ENCODE data around the gene HOXD10. TPM values are rescaled to one million over a fixed set of nuclear protein-coding genes. Genes with fewer than 3 reads are reported as not detected.
A peak's percentile ranks its signal among the peaks of the same experiment; 100 is the strongest.

Gene HOXD10
- total RNA-seq, 1 donor from 2014 or later = not detected

DNA sequence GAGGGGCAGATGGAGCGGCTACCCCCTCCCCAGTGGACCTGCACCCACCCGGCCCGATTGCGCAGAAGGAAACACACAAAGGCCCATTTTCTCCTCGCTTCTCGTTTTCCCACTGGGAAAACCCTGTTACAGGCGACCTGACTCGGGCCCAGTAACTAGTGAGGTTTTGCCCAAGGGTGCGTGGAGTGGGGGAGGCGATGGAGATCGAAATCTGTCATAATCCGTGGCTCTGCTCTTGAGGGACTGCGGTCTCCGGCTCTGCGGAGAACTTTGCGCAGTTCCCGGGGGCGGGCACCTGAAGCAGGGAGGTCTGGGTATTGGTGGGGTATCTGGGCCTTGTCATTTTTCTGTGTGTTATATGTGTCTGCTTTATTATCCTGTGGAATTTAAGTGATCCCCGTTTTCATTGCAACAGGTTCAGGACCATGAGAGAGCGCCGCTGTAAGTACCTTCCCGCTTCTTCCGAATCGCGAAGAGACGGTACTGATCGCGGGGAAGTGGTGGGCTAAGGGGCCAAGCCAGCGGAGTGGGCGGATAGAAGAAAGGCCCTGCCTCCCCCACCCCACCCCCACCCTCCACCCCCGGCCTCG, 30.7 kb downstream of the HOXD10 start:
- H3K36me3 ChIP-seq = peaks cover 0 to 3% of the 10 kb centered on the region in 2 donors
- TF ChIP-seq, protein P1, sequence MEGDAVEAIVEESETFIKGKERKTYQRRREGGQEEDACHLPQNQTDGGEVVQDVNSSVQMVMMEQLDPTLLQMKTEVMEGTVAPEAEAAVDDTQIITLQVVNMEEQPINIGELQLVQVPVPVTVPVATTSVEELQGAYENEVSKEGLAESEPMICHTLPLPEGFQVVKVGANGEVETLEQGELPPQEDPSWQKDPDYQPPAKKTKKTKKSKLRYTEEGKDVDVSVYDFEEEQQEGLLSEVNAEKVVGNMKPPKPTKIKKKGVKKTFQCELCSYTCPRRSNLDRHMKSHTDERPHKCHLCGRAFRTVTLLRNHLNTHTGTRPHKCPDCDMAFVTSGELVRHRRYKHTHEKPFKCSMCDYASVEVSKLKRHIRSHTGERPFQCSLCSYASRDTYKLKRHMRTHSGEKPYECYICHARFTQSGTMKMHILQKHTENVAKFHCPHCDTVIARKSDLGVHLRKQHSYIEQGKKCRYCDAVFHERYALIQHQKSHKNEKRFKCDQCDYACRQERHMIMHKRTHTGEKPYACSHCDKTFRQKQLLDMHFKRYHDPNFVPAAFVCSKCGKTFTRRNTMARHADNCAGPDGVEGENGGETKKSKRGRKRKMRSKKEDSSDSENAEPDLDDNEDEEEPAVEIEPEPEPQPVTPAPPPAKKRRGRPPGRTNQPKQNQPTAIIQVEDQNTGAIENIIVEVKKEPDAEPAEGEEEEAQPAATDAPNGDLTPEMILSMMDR (IDR thresholded peaks at IDR 0.05) = no peak
- H3K27ac ChIP-seq = no peak overlapping the region
- no peak overlapping the region for H3K4me3 ChIP-seq
- peak in 1 of 2 donors; percentile 38 for DNase-seq (ENCODE audit: low spot score in 2 of 2)
- intact Hi-C loops (cut with DNase I) = no loop called here
- no peaks in the 10 kb centered on the region for H3K9me3 ChIP-seq
- no peaks in the 10 kb centered on the region for H3K27me3 ChIP-seq
- no peaks in the 10 kb centered on the region for H3K4me1 ChIP-seq

- no peaks in the 10 kb centered on the region for H3K4me1 ChIP-seq
- peak in 1 of 2 donors; percentile 51 for DNase-seq (ENCODE audit: low spot score in 2 of 2)
- intact Hi-C loops (cut with DNase I) = no loop called here
- no peak overlapping the region for H3K4me3 ChIP-seq
- no peak overlapping the region for H3K27ac ChIP-seq
- no peaks in the 10 kb centered on the region for H3K27me3 ChIP-seq
- H3K9me3 ChIP-seq = no peaks in the 10 kb centered on the region
- H3K36me3 ChIP-seq = peaks cover 5 to 9% of the 10 kb centered on the region in 2 donors
- TF ChIP-seq, protein P1 (IDR thresholded peaks at IDR 0.05) = no peak
Measured at GRCh38 chr2:176147800-176148496, 31.4 kb downstream of the HOXD10 start.

DNA sequence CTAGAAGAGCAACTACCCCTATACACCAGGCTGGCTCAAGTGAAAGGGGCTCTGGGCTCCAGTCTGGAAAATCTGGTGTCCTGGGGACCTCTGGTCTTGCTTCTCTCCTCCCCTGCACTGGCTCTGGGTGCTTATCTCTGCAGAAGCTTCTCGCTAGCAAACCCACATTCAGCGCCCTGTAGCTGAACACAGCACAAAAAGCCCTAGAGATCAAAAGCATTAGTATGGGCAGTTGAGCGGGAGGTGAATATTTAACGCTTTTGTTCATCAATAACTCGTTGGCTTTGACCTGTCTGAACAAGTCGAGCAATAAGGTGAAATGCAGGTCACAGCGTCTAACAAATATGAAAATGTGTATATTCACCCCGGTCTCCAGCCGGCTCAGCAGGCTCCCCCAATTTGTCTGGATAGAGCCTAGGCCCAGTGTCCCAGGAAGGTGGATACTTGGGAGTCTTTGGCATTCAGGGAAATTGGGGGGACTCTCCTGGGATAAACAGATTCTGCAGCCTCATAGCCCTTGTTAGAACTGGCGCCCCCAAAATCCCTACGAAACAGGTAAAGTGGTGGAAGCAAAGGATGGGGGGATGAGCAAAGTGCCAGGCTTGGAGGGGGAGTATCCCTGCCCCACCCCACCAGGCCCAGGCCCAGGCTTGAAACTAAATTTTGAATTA, 32.3 kb downstream of the HOXD10 start:
- DNase-seq (ENCODE audit: low spot score in 2 of 2) = no peak
- Histone ChIP-seq H3K27ac (no peak overlapping the region), H3K27me3 (no peaks in the 10 kb centered on the region), H3K4me3 (no peak overlapping the region), H3K36me3 (peaks cover 6 to 18% of the 10 kb centered on the region in 2 donors), H3K9me3 (no peaks in the 10 kb centered on the region), H3K4me1 (no peaks in the 10 kb centered on the region)
- TF ChIP-seq, protein P1 (IDR thresholded peaks at IDR 0.05) = no peak
- intact Hi-C loops (cut with DNase I) = no loop called here

DNA sequence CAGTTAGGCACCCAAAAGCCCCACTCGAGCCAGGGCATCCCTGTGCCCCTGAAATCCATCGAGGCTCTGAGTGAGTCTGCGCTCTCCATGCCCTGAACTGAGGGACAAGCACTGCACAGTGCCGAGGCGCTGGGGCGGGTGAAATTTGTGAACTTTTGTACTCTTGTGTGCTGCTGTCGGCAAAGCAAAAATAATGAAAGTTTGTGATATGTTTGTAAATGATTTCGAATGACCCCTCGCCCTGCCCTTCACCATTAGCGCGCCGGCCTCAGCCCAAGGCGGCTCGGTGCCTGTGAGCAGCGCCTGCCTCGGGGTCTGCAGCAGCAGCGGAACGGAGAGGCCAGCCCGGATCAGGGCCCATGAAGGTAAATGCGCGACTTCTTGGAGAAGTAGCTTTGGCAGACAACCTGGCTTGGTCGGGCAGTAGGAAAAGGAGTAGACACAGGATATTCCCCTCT, 32.9 kb downstream of the HOXD10 start:
- TF ChIP-seq, protein P1 (IDR thresholded peaks at IDR 0.05) = no peak
- Histone ChIP-seq H3K36me3 (peaks cover 6 to 18% of the 10 kb centered on the region in 2 donors), H3K4me3 (no peak overlapping the region), H3K9me3 (no peaks in the 10 kb centered on the region), H3K27ac (no peak overlapping the region), H3K4me1 (no peaks in the 10 kb centered on the region), H3K27me3 (no peaks in the 10 kb centered on the region)
- intact Hi-C loops (cut with DNase I) = no loop called here
- DNase-seq (ENCODE audit: low spot score in 2 of 2) = no peak

- no peaks in the 10 kb centered on the region for H3K27me3 ChIP-seq
- intact Hi-C loops (cut with DNase I) = no loop called here
Measured at GRCh38 chr2:176149939-176150583, 33.5 kb downstream of the HOXD10 start.

More at GRCh38 chr2:176149939-176150583, 33.5 kb downstream of the HOXD10 start:
- TF ChIP-seq, protein P1 (IDR thresholded peaks at IDR 0.05) = no peak
- H3K4me1 ChIP-seq = no peaks in the 10 kb centered on the region
- H3K9me3 ChIP-seq = no peaks in the 10 kb centered on the region
- no peak for DNase-seq (ENCODE audit: low spot score in 2 of 2)
- H3K4me3 ChIP-seq = no peak overlapping the region
- H3K27ac ChIP-seq = no peak overlapping the region
- H3K36me3 ChIP-seq = peaks cover 6 to 14% of the 10 kb centered on the region in 2 donors

Data from ascending aorta (tissue), 2 donors.